OCI-LY7 (cell line): ENCODE results near the gene PWWP2B. TPM values are rescaled to one million over a fixed set of nuclear protein-coding genes. Genes with fewer than 3 reads are reported as not detected.

Source experiments
- BruUV-seq: library from RNA; stranded (reverse); fragments of 400-500 nt; replicated peaks from 2 replicates; lab custom pipeline; 2021; lab: Mats Ljungman, UMichigan
- CTCF ChIA-PET: fragments of 300-600 bp; sonication (Branson Sonifier 250); formaldehyde crosslinking; loops from one replicate; lab custom pipeline; 2022; ENCODE audit warnings: antibody characterized with exemption; ENCODE audit not compliant: unreplicated experiment; lab: Charles Lee
- POLR2A ChIA-PET: fragments of 300-600 bp; sonication (Branson Sonifier 250); formaldehyde crosslinking; loops from one replicate; lab custom pipeline; 2022; ENCODE audit warnings: antibody characterized with exemption; lab: Charles Lee
- DNase-seq: peaks from one replicate; pipeline ENCODE4 v3.0.0-alpha.2; 2015; ENCODE audit warnings: low spot score
- H2AFZ ChIP-seq: fragments of 200-600 bp; sonication (generic), shearing (Covaris generic); 2 replicates; pipeline ENCODE4 v1.6.1; 2014; ENCODE audit warnings: mild to moderate bottlenecking, antibody characterized with exemption, low read length, moderate library complexity
- H3K27ac ChIP-seq: fragments of 200-600 bp; sonication (generic); 2 replicates; pipeline ENCODE4 v1.5.1; 2014; ENCODE audit warnings: mixed run types, low read depth, mild to moderate bottlenecking, moderate library complexity, low read length, inconsistent platforms; ENCODE audit not compliant: poor library complexity, severe bottlenecking
- H3K36me3 ChIP-seq: fragments of 200-600 bp; sonication (generic); 2 replicates; pipeline ENCODE4 v1.6.1; 2014; ENCODE audit warnings: mild to moderate bottlenecking, antibody characterized with exemption, low read length, moderate library complexity, mixed read lengths; ENCODE audit not compliant: insufficient read depth
- H3K4me1 ChIP-seq: fragments of 200-600 bp; sonication (generic); 2 replicates; pipeline ENCODE4 v1.5.1; 2014; ENCODE audit warnings: mild to moderate bottlenecking, low read length; ENCODE audit not compliant: insufficient read depth, poor library complexity, severe bottlenecking
- H3K4me2 ChIP-seq: fragments of 200-600 bp; sonication (generic); 2 replicates; pipeline ENCODE4 v1.6.1; 2014; ENCODE audit warnings: mild to moderate bottlenecking, low read length
- H3K4me3 ChIP-seq: fragments of 200-600 bp; sonication (generic); 2 replicates; pipeline ENCODE4 v1.5.1; 2014; ENCODE audit warnings: mild to moderate bottlenecking, low read depth, low read length; ENCODE audit not compliant: poor library complexity, severe bottlenecking
- H3K79me2 ChIP-seq: fragments of 200-600 bp; sonication (generic); 2 replicates; pipeline ENCODE4 v1.6.1; 2016; ENCODE audit warnings: low read depth, mild to moderate bottlenecking, low read length, moderate library complexity, mixed read lengths; ENCODE audit not compliant: insufficient read depth
- H3K9me2 ChIP-seq: fragments of 200-600 bp; sonication (generic); 2 replicates; pipeline ENCODE4 v1.6.1; 2016; ENCODE audit warnings: mild to moderate bottlenecking, low read length, mixed read lengths; ENCODE audit not compliant: insufficient read depth
- H3K9me3 ChIP-seq: fragments of 200-600 bp; sonication (generic); 2 replicates; pipeline ENCODE4 v1.6.1; 2014; ENCODE audit warnings: mild to moderate bottlenecking, mixed run types, low read length, mixed read lengths
- H4K20me1 ChIP-seq: fragments of 200-600 bp; sonication (generic); 2 replicates; pipeline ENCODE4 v1.6.1; 2014; ENCODE audit warnings: mild to moderate bottlenecking, antibody characterized with exemption, low read length, moderate library complexity, mixed read lengths; ENCODE audit not compliant: insufficient read depth
- EZH2phosphoT487 ChIP-seq: fragments of 200-600 bp; sonication (generic); IDR thresholded peaks from 2 replicates; pipeline ENCODE4 v1.6.1; 2018; ENCODE audit warnings: low read depth, borderline replicate concordance, mild to moderate bottlenecking, mixed run types, antibody characterized with exemption, low read length, moderate library complexity, mixed read lengths
- intact Hi-C: fragments of 100-400 bp; cut with micrococcal nuclease; formaldehyde crosslinking; loops from one replicate; pipeline ENCODE4 v1.10.0; 2022; ENCODE audit not compliant: unreplicated experiment
- total RNA-seq, 2 experiments: library from RNA; depleted of rRNA in 1 of 2; stranded (reverse); fragments of >200 nt in 1 of 2; shearing (Covaris generic) in 1 of 2; gene quantifications; 2 replicates each; pipeline ENCODE4 v1.2.3, GENCODE V29; 2014 to 2022
- TF ChIP-seq, protein P1 (sequence below): fragments of 200-600 bp; sonication (generic); conservative IDR thresholded peaks from 2 replicates; pipeline ENCODE4 v1.5.1; 2014; ENCODE audit warnings: mild to moderate bottlenecking, antibody characterized with exemption, low read length, moderate library complexity, mixed read lengths

The PWWP2B gene
- total RNA-seq, 2 experiments from 2014 or later, result 5.9 to 10.6 TPM

- Histone ChIP-seq H3K4me1 (peaks cover 9% of the 10 kb centered on the region), H3K4me2 (peak overlapping the region; percentile 26), H3K79me2 (no peaks in the 10 kb centered on the region), H3K9me3 (no peaks in the 10 kb centered on the region), H2AFZ (no peak overlapping the region), H3K36me3 (no peaks in the 10 kb centered on the region), H4K20me1 (no peaks in the 10 kb centered on the region), H3K9me2 (no peaks in the 10 kb centered on the region), H3K27ac (no peak overlapping the region), H3K4me3 (peak overlapping the region; percentile 47)
- CTCF ChIA-PET, result no interaction called here
- intact Hi-C loops, result loop anchor here (2.0 kb wide), 1 partner anchor 51 kb away; no protein-coding TSS in a partner anchor
- BruUV-seq, result no TSS peak
- POLR2A ChIA-PET, result no interaction called here
- DNase-seq, result no peak
- TF ChIP-seq, protein P1, sequence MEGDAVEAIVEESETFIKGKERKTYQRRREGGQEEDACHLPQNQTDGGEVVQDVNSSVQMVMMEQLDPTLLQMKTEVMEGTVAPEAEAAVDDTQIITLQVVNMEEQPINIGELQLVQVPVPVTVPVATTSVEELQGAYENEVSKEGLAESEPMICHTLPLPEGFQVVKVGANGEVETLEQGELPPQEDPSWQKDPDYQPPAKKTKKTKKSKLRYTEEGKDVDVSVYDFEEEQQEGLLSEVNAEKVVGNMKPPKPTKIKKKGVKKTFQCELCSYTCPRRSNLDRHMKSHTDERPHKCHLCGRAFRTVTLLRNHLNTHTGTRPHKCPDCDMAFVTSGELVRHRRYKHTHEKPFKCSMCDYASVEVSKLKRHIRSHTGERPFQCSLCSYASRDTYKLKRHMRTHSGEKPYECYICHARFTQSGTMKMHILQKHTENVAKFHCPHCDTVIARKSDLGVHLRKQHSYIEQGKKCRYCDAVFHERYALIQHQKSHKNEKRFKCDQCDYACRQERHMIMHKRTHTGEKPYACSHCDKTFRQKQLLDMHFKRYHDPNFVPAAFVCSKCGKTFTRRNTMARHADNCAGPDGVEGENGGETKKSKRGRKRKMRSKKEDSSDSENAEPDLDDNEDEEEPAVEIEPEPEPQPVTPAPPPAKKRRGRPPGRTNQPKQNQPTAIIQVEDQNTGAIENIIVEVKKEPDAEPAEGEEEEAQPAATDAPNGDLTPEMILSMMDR, result no peak
- no peak for TF ChIP-seq EZH2phosphoT487
These were observed 1.1 kb upstream of the PWWP2B start for GRCh38 chr10:132395704-132396493.

DNA sequence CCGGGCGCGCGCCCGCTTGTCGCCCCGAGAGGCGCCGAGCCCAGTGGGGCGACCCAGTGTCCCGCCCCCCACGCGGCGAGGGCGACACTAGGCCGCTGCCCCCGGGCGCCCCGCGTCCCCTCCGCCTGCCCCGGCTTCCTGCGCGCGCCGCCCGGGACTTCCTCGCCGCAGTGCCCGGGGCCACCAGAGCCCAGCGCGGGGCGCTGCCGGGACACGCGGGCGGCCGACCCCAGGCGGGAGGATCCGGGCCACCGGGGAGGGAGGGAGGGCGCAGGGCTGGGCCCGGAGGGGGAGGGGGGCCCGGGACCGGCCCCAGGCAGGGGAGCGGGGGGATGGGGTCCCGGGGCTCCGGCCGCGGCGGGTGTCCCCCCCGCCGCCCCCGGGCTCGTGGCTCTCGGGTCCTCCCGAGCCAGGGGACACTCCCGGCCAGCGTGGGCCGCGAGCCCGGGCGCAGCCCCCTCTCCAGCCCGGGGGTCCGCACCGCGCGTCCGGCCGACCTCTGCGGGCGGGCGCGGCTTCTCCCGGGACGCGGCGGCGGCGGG, 435 bp upstream of the PWWP2B start:
- no peak for TF ChIP-seq EZH2phosphoT487
- TF ChIP-seq, protein P1, result no peak
- intact Hi-C loops, result loop anchor here (1.0 to 2.0 kb wide), 2 partner anchors 26 to 50 kb away; no protein-coding TSS in a partner anchor
- no TSS peak for BruUV-seq
- Histone ChIP-seq H3K36me3 (no peaks in the 10 kb centered on the region), H3K4me1 (peaks cover 9% of the 10 kb centered on the region), H3K4me3 (peak overlapping the region; percentile 47), H3K27ac (no peak overlapping the region), H3K9me2 (no peaks in the 10 kb centered on the region), H3K9me3 (no peaks in the 10 kb centered on the region), H3K79me2 (no peaks in the 10 kb centered on the region), H4K20me1 (no peaks in the 10 kb centered on the region), H3K4me2 (peak overlapping the region; percentile 26), H2AFZ (no peak overlapping the region)
- peak; percentile 57 for DNase-seq
- ChIA-PET POLR2A (interaction anchor here (0.7 kb wide), 1 partner anchor 59 kb away, joined by 3 read pairs; no protein-coding TSS in a partner anchor), CTCF (no interaction called here)
